ENCODE data around the gene TSPAN6. TPM values are rescaled to one million over a fixed set of nuclear protein-coding genes. Genes with fewer than 3 reads are reported as not detected.

TSPAN6 gene
- total and polyA plus RNA-seq, 8 donors, result 9.5 to 57.1 (median 19.8) TPM; not detected in 1

- H3K27me3 ChIP-seq, result peaks cover 0 to 4% (median 0%) of the 10 kb centered on the region in 3 donors
- H3K9me3 ChIP-seq, result no peaks in the 10 kb centered on the region
- peaks cover 0 to 13% (median 2%) of the 10 kb centered on the region in 4 donors for H3K4me1 ChIP-seq
- no peak for DNase-seq
- H3K27ac ChIP-seq, result no peak overlapping the region
- WGBS, 5 donors, result 20 to 40% (median 25%) methylated on average over 2 of the region's 2 CpGs
- no peak for TF ChIP-seq POLR2A (IDR thresholded peaks at IDR 0.05)
- TF ChIP-seq EP300 (IDR thresholded peaks at IDR 0.05), result no peak
- no peak for TF ChIP-seq POLR2AphosphoS5 (IDR thresholded peaks at IDR 0.05)
- no peak for TF ChIP-seq CTCF (IDR thresholded peaks at IDR 0.05)
- intact Hi-C loops (cut with DNase I; ENCODE audit: low total_unique reads), result no loop called here
- H3K4me3 ChIP-seq, result no peak overlapping the region
- H3K36me3 ChIP-seq, result no peaks in the 10 kb centered on the region
These were observed 49.9 kb downstream of the TSPAN6 start for GRCh38 chrX:100586747-100587146.

GRCh38 chrX:100584611-100585010, 52.0 kb downstream of the TSPAN6 start, which contains the start of gene TNMD:
TSS of gene TNMD (plus strand) at chrX:100584936. CDS start at chrX:100585019, 83 bp downstream.
- Histone ChIP-seq H3K36me3 (no peaks in the 10 kb centered on the region), H3K27me3 (peaks cover 0 to 4% (median 0%) of the 10 kb centered on the region in 3 donors), H3K4me1 (peaks cover 0 to 13% (median 2%) of the 10 kb centered on the region in 4 donors), H3K9me3 (no peaks in the 10 kb centered on the region), H3K4me3 (no peak within 1 kb of the TSS), H3K27ac (no peak within 1 kb of the TSS)
- 57 to 82% (median 63%) methylated on average over 2 of the region's 2 CpGs for WGBS, 5 donors
- intact Hi-C loops (cut with DNase I; ENCODE audit: low total_unique reads), result no loop called here
- no peak for DNase-seq
- TF ChIP-seq POLR2AphosphoS5 (IDR thresholded peaks at IDR 0.05) (no peak), CTCF (IDR thresholded peaks at IDR 0.05) (no peak), EP300 (IDR thresholded peaks at IDR 0.05) (no peak), POLR2A (IDR thresholded peaks at IDR 0.05) (no peak)

Other genes starting within 250 kb of the TSPAN6 start
- 1 to 10 TPM in 1 of 5 donors, under 1 TPM in 3, not detected in 1; under 0.01 to 1.3 (median 0.58) TPM for gene PCDH19, start 226.5 kb downstream of the TSPAN6 start, total RNA-seq
- gene PCDH19, start 226.5 kb downstream of the TSPAN6 start, polyA plus RNA-seq, result under 1 TPM in 2 of 3 donors, not detected in 1; 0.10 to 0.15 TPM
- gene TNMD, start 51.9 kb downstream of the TSPAN6 start, total RNA-seq, result 1 to 10 TPM in 1 of 5 donors, not detected in 4; 2.4 TPM
- gene TNMD, start 51.9 kb downstream of the TSPAN6 start, polyA plus RNA-seq, result 1 to 10 TPM in 1 of 3 donors, not detected in 2; 2.3 TPM
- 10 to 100 TPM in 2 of 5 donors, 1 to 10 TPM in 3; 4.9 to 28.0 (median 8.9) TPM for gene SRPX2, start 7.4 kb upstream of the TSPAN6 start, total RNA-seq
- gene SRPX2, start 7.4 kb upstream of the TSPAN6 start, polyA plus RNA-seq, result 10 to 100 TPM in 1 of 3 donors, 1 to 10 TPM in 2; 2.6 to 16.7 (median 6.2) TPM
- 10 to 100 TPM; 10.5 to 27.7 (median 12.5) TPM for gene SYTL4, start 95.3 kb upstream of the TSPAN6 start, total RNA-seq
- 10 to 100 TPM in 1 of 3 donors, 1 to 10 TPM in 2; 4.5 to 23.7 (median 4.6) TPM for gene SYTL4, start 95.3 kb upstream of the TSPAN6 start, polyA plus RNA-seq
- 10 to 100 TPM in 2 of 5 donors, 1 to 10 TPM in 2, not detected in 1; 6.8 to 13.0 (median 9.6) TPM for gene CSTF2, start 183.6 kb upstream of the TSPAN6 start, total RNA-seq
- gene CSTF2, start 183.6 kb upstream of the TSPAN6 start, polyA plus RNA-seq, result 1 to 10 TPM; 5.8 to 7.8 (median 6.9) TPM
- gene NOX1, start 237.6 kb upstream of the TSPAN6 start, total RNA-seq, result 10 to 100 TPM in 1 of 5 donors, not detected in 4; 53.3 TPM
- gene NOX1, start 237.6 kb upstream of the TSPAN6 start, polyA plus RNA-seq, result not detected